Karpas-422 (cell line): Measurements from ENCODE around the gene ADRA2B. TPM values are rescaled to one million over a fixed set of nuclear protein-coding genes. Genes with fewer than 3 reads are reported as not detected.
"Not testable (repeated sequence)": the region's sequence is repeated elsewhere in the genome, so short reads cannot be mapped to it uniquely, and the experiment has no call there.

Source experiments
- DNase-seq: peaks from one replicate; pipeline ENCODE4 v3.0.0-alpha.2; 2015
- H2AFZ ChIP-seq: fragments of 200-600 bp; sonication (generic); 2 replicates; pipeline ENCODE4 v1.6.1; 2014; ENCODE audit warnings: antibody characterized with exemption, low read length, mixed read lengths
- H3K27ac ChIP-seq: fragments of 200-600 bp; sonication (generic); 2 replicates; pipeline ENCODE4 v1.5.1; 2014; ENCODE audit warnings: mild to moderate bottlenecking, low read length, moderate library complexity
- H3K27me3 ChIP-seq: fragments of 200-600 bp; sonication (generic); 2 replicates; pipeline ENCODE4 v1.6.1; 2014; ENCODE audit warnings: low read length, mixed read lengths
- H3K36me3 ChIP-seq: fragments of 200-600 bp; sonication (generic); 2 replicates; pipeline ENCODE4 v1.6.1; 2014; ENCODE audit warnings: low read length, mixed read lengths; ENCODE audit not compliant: insufficient read depth
- H3K4me1 ChIP-seq: fragments of 200-600 bp; sonication (generic); 2 replicates; pipeline ENCODE4 v1.6.1; 2014; ENCODE audit warnings: mild to moderate bottlenecking, low read length, mixed read lengths
- H3K4me2 ChIP-seq: fragments of 200-600 bp; sonication (generic); 2 replicates; pipeline ENCODE4 v1.6.1; 2014; ENCODE audit warnings: low read length, low read depth, mild to moderate bottlenecking; ENCODE audit not compliant: poor library complexity, severe bottlenecking
- H3K4me3 ChIP-seq: fragments of 200-600 bp; sonication (generic); 2 replicates; pipeline ENCODE4 v1.5.1; 2014; ENCODE audit warnings: mild to moderate bottlenecking, antibody characterized with exemption, low read length, mixed read lengths
- H3K79me2 ChIP-seq: fragments of 200-600 bp; sonication (generic); 2 replicates; pipeline ENCODE4 v1.6.1; 2014; ENCODE audit warnings: mild to moderate bottlenecking, low read length, mixed read lengths
- H3K9ac ChIP-seq: fragments of 200-600 bp; sonication (generic); 2 replicates; pipeline ENCODE4 v1.6.0; 2014; ENCODE audit warnings: low read length
- H3K9me2 ChIP-seq: fragments of 200-600 bp; sonication (generic), shearing (Covaris generic); replicated peaks from 2 replicates; pipeline ENCODE4 v1.6.0; 2014; ENCODE audit warnings: mild to moderate bottlenecking, low read length, moderate library complexity; ENCODE audit not compliant: insufficient read depth
- H3K9me3 ChIP-seq: fragments of 300-700, 200-600 bp; sonication (generic); 2 replicates; pipeline ENCODE4 v1.6.1; 2014; ENCODE audit warnings: low read length, mixed read lengths
- H4K20me1 ChIP-seq: fragments of 200-600 bp; sonication (generic); 2 replicates; pipeline ENCODE4 v1.6.1; 2014; ENCODE audit warnings: mild to moderate bottlenecking, antibody characterized with exemption, low read length, low read depth; ENCODE audit not compliant: insufficient read depth
- total RNA-seq: library from RNA; depleted of rRNA; stranded (reverse); fragments of >200 nt; shearing (Covaris generic); gene quantifications from 2 replicates; pipeline ENCODE4 v1.2.3, GENCODE V29; 2014; ENCODE audit warnings: low replicate concordance

The ADRA2B gene
- total RNA-seq, 1 experiment from 2014 or later, result not detected

GRCh38 chr2:96089356-96090195 is 26.8 kb downstream of the ADRA2B start:
- no peaks in the 10 kb centered on the region for H3K9me3 ChIP-seq
- no peak overlapping the region for H3K4me3 ChIP-seq
- H3K4me1 ChIP-seq, result peaks cover 42% of the 10 kb centered on the region
- no peak for DNase-seq
- no peak overlapping the region for H2AFZ ChIP-seq
- H3K9me2 ChIP-seq, result no peaks in the 10 kb centered on the region
- no peaks in the 10 kb centered on the region for H3K36me3 ChIP-seq
- no peak overlapping the region for H3K4me2 ChIP-seq
- no peaks in the 10 kb centered on the region for H4K20me1 ChIP-seq
- H3K27me3 ChIP-seq, result no peaks in the 10 kb centered on the region
- H3K27ac ChIP-seq, result no peak overlapping the region
- H3K9ac ChIP-seq, result no peak overlapping the region
- no peaks in the 10 kb centered on the region for H3K79me2 ChIP-seq

DNA sequence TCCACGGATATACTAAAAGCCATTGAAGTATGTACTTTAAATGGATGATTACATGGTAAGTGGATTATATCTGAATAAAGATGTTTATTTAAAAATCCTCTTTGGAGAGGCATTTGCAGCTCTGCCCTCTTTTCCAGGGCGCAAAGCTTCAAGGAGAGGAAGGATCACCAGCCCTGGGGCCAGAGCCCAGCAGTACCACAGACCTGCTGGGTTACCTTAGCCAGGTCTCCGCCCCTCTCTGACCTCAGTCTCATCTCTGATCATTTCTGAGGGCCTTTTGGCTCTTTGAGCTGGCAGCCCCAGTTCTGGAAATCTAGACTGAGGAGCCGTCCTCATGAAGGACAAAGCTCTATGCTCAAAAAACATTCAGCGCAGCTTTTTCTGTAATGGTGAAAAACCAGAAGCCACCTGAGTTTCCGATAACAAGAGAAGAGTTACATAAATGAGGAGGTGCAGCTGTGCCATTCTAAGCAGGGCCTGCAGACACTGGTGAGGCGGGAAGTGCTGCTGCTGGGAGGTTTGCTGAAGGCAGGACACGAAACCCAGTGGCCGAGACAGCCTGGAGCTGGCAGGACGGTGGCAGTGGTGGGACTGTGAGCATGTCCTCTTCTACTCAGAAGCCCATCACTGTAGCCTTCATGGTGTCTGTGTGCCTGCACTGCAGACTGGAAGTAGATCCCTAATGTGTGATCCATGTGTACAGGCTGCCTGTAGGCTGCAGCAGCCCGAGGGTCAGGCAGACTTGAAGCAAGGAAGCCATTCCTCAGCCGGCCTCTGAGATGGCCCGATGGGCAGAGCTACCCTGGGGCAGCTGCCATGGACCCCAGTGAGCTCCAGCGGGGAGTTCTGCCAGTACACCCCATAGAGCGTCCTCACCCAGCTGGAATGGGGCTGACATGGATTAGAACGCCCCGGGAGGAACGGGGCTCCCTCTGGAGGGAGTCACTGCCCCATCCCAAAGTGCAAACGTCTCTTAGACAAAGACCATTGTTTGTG is 27.7 kb downstream of the ADRA2B start:
- Histone ChIP-seq H4K20me1 (no peaks in the 10 kb centered on the region), H3K27ac (no peak overlapping the region), H3K9me2 (no peaks in the 10 kb centered on the region), H3K27me3 (no peaks in the 10 kb centered on the region), H3K9me3 (no peaks in the 10 kb centered on the region), H3K79me2 (no peaks in the 10 kb centered on the region), H3K4me1 (peaks cover 51% of the 10 kb centered on the region), H3K4me3 (no peak overlapping the region), H3K4me2 (no peak overlapping the region), H3K9ac (no peak overlapping the region), H2AFZ (no peak overlapping the region), H3K36me3 (no peaks in the 10 kb centered on the region)
- DNase-seq, result no peak

DNA sequence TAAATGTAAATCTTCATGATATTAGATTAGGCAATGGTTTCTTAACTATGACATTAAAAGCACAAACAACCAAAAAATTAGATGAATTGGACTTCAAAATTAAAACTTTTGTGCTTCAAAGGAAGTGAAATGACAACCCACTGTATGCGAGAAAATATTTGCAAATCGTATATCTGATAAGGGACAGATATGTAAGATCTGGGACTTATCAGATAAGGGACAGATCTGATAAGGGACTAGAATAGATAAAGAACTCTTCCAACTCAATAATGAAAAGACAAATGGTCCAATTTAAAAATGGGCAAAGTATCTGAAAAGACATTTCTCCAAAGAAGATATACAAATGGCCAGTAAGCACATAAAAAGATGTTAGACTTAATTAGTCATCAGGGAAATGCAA is 29.2 kb downstream of the ADRA2B start:
- peaks cover 55% of the 10 kb centered on the region for H3K4me1 ChIP-seq
- no peaks in the 10 kb centered on the region for H4K20me1 ChIP-seq
- no peaks in the 10 kb centered on the region for H3K36me3 ChIP-seq
- no peak overlapping the region for H3K4me3 ChIP-seq
- H2AFZ ChIP-seq, result no peak overlapping the region
- H3K27me3 ChIP-seq, result no peaks in the 10 kb centered on the region
- peak overlapping the region; percentile 27 for H3K4me2 ChIP-seq
- H3K9me2 ChIP-seq, result no peaks in the 10 kb centered on the region
- no peaks in the 10 kb centered on the region for H3K79me2 ChIP-seq
- DNase-seq, result no peak
- H3K27ac ChIP-seq, result peak overlapping the region; percentile 55; the same call in 1 of the 2 replicates
- no peaks in the 10 kb centered on the region for H3K9me3 ChIP-seq
- H3K9ac ChIP-seq, result no peak overlapping the region

DNA sequence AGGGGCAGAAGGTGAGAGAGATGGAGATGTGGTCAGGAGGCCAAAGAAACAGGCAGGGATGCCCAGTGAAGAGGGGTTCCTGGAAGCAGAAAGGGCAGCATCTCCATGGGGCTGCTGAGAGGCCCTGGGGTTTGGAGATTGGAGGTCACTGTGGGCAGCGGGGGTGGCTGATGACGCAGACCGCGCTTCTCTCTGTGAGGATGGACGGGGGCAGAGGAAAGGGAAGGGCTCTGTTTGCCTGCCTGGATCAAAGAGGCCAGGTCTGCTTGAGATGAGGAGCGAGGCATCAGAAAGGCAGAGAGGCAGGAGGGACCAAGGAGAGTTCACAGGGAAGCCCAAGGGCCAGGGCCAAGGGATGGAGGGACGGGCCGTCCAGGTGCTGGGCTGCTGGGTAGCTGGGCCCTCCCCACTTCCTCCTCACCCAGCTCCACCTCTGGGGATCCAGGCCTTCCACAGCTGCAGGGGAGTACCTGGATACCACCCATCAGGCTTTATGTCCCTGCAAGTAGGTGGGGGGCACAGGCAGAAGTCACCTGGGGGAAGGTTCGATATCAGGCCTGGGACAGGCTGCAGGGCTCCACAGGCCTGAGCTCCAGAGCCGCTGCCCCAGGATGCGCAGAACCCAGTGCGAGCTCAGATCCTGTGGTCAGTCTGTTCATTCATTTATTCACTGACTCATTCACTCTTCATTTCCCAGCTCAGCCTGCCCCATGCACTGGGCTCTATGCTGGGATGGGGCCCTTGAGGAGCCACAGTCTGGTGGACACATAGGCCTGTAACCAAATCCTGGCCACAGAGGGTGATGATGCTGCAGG is 30.6 kb downstream of the ADRA2B start:
- H4K20me1 ChIP-seq, result no peaks in the 10 kb centered on the region
- no peaks in the 10 kb centered on the region for H3K27me3 ChIP-seq
- H3K4me2 ChIP-seq, result peak overlapping the region; percentile 56
- H3K9me2 ChIP-seq, result no peaks in the 10 kb centered on the region
- H3K36me3 ChIP-seq, result no peaks in the 10 kb centered on the region
- H3K79me2 ChIP-seq, result no peaks in the 10 kb centered on the region
- H2AFZ ChIP-seq, result no peak overlapping the region
- peaks cover 55% of the 10 kb centered on the region for H3K4me1 ChIP-seq
- peak overlapping the region; percentile 50; the same call in 1 of the 2 replicates for H3K4me3 ChIP-seq
- H3K9ac ChIP-seq, result peak overlapping the region; percentile 32; the same call in 1 of the 2 replicates
- no peaks in the 10 kb centered on the region for H3K9me3 ChIP-seq
- DNase-seq, result no peak
- H3K27ac ChIP-seq, result 0 out of 2 replicates have a peak overlapping the region, but pooled peaks have one; percentile 11

GRCh38 chr2:96084858-96085518 is 31.4 kb downstream of the ADRA2B start:
- not testable (repeated sequence) for DNase-seq, H2AFZ ChIP-seq, H3K36me3 ChIP-seq, H3K9me2 ChIP-seq, H3K79me2 ChIP-seq, H3K9me3 ChIP-seq, H3K27me3 ChIP-seq, H4K20me1 ChIP-seq
- Histone ChIP-seq H3K27ac (peak overlapping the region; percentile 25; the same call in 1 of the 2 replicates), H3K4me3 (peak overlapping the region; percentile 50; the same call in 1 of the 2 replicates), H3K4me1 (peaks cover 55% of the 10 kb centered on the region), H3K4me2 (peak overlapping the region; percentile 56), H3K9ac (peak overlapping the region; percentile 32)

- peak overlapping the region; percentile 32 for H3K9ac ChIP-seq
- H3K27me3 ChIP-seq, result no peaks in the 10 kb centered on the region
- H3K4me1 ChIP-seq, result peaks cover 55% of the 10 kb centered on the region
- H3K4me2 ChIP-seq, result peak overlapping the region; percentile 56
- H2AFZ ChIP-seq, result no peak overlapping the region
- H3K9me3 ChIP-seq, result no peaks in the 10 kb centered on the region
- no peaks in the 10 kb centered on the region for H4K20me1 ChIP-seq
- H3K4me3 ChIP-seq, result peak overlapping the region; percentile 50; the same call in 1 of the 2 replicates
- H3K27ac ChIP-seq, result peak overlapping the region; percentile 27; the same call in 1 of the 2 replicates
- peak; percentile 55 for DNase-seq
- no peaks in the 10 kb centered on the region for H3K9me2 ChIP-seq
- no peaks in the 10 kb centered on the region for H3K79me2 ChIP-seq
- no peaks in the 10 kb centered on the region for H3K36me3 ChIP-seq
Observed at GRCh38 chr2:96083989-96084857, 32.1 kb downstream of the ADRA2B start.
